Hepatocyte (in vitro differentiated cells): ENCODE data around the gene MYO5C. TPM values are rescaled to one million over a fixed set of nuclear protein-coding genes. Genes with fewer than 3 reads are reported as not detected.

Experiments
- DNase-seq: peaks from one replicate; pipeline ENCODE4 v3.0.0-alpha.2; 2016; ENCODE audit warnings: low spot score
- H2AFZ ChIP-seq: fragments of 200-600 bp; sonication (generic); 2 replicates; pipeline ENCODE4 v1.6.0; 2016; ENCODE audit warnings: antibody characterized with exemption, mild to moderate bottlenecking
- H3K27ac ChIP-seq: fragments of 200-600 bp; sonication (generic); 2 replicates; pipeline ENCODE4 v1.5.1; 2016; ENCODE audit warnings: mild to moderate bottlenecking
- H3K27me3 ChIP-seq: fragments of 200-600 bp; sonication (generic); 2 replicates; pipeline ENCODE4 v1.6.1; 2016
- H3K36me3 ChIP-seq: fragments of 200-600 bp; sonication (generic); replicated peaks from 2 replicates; pipeline ENCODE4 v1.5.1; 2016; ENCODE audit warnings: low read depth; ENCODE audit not compliant: insufficient read depth
- H3K4me1 ChIP-seq: fragments of 200-600 bp; sonication (generic); 2 replicates; pipeline ENCODE4 v1.5.1; 2016; ENCODE audit warnings: mild to moderate bottlenecking, moderate library complexity; ENCODE audit not compliant: insufficient read depth
- H3K4me2 ChIP-seq: fragments of 200-600 bp; sonication (generic); 2 replicates; pipeline ENCODE4 v1.6.0; 2016
- H3K4me3 ChIP-seq: fragments of 200-600 bp; sonication (generic); 2 replicates; pipeline ENCODE4 v1.5.1; 2016; ENCODE audit warnings: mild to moderate bottlenecking
- H3K79me2 ChIP-seq: fragments of 200-600 bp; sonication (generic); 2 replicates; pipeline ENCODE4 v1.6.0; 2017; ENCODE audit warnings: mild to moderate bottlenecking
- H3K9me2 ChIP-seq: fragments of 200-600 bp; sonication (generic); replicated peaks from 2 replicates; pipeline ENCODE4 v1.6.0; 2017; ENCODE audit warnings: mild to moderate bottlenecking; ENCODE audit not compliant: insufficient read depth
- H3K9me3 ChIP-seq: fragments of 200-600 bp; sonication (generic); 2 replicates; pipeline ENCODE4 v1.5.1; 2016; ENCODE audit warnings: low read depth, mild to moderate bottlenecking
- H4K20me1 ChIP-seq: fragments of 200-600 bp; sonication (generic); 2 replicates; pipeline ENCODE4 v1.6.0; 2016; ENCODE audit warnings: mild to moderate bottlenecking; ENCODE audit not compliant: insufficient read depth, poor library complexity, severe bottlenecking
- EZH2 ChIP-seq: fragments of 200-600 bp; sonication (generic); IDR thresholded peaks from 2 replicates; pipeline ENCODE4 v1.6.1; 2016; ENCODE audit warnings: antibody characterized with exemption, mild to moderate bottlenecking, borderline replicate concordance
- EZH2phosphoT487 ChIP-seq: fragments of 200-600 bp; sonication (generic); IDR thresholded peaks from one replicate; pipeline ENCODE4 v1.6.1; 2018; ENCODE audit warnings: antibody characterized with exemption, mild to moderate bottlenecking, low read depth, moderate library complexity; ENCODE audit not compliant: unreplicated experiment, severe bottlenecking
- WGBS: methylation state at CpG from one replicate; pipeline ENCODE4 v1.1.6; 2016; ENCODE audit warnings: low lambda C conversion rate; ENCODE audit errors: missing lambda C conversion rate; 5-methylcytosine and 5-hydroxymethylcytosine counted together
- polyA plus RNA-seq: library from polyadenylated mRNA; unstranded; fragments of >200 nt; fragmentation: Nextera tagmentation; extraction: Ambion mirVana; gene quantifications from 2 replicates; pipeline ENCODE4 v1.2.1, GENCODE V29; 2016
- total RNA-seq: library from RNA; depleted of rRNA; stranded (reverse); fragments of >200 nt; gene quantifications from 2 replicates; pipeline ENCODE4 v1.2.3, GENCODE V29; 2014
- TF ChIP-seq, protein P1 (sequence below): fragments of 200-600 bp; sonication (generic); IDR thresholded peaks from 2 replicates; pipeline ENCODE4 v1.5.1; 2016; ENCODE audit warnings: antibody characterized with exemption, mild to moderate bottlenecking; ENCODE audit not compliant: poor library complexity

MYO5C gene
- total and polyA plus RNA-seq, 2 experiments from 2014 or later: 10.2 to 18.2 TPM

DNA sequence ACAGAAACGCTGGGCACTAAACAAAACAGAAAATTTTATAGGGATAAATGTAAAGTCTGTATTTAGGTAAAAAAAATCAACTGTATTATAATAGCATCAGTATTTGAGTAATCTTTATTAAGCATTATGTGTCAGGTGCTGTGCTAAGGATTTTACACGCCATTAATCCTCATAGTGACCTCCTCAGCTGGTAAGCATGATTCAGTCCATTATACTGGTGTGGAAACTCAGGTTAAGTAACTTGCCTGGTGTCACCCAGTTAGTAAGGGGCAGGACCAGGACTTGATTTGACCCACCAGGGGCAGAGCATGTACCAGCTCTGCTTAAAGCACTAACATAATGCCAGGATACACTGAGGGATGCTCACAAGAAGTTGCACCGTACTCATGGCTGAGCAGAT lies 4.8 kb downstream of the MYO5C start:
- H3K4me2 ChIP-seq: no peak overlapping the region
- H3K27ac ChIP-seq: no peak overlapping the region
- H2AFZ ChIP-seq: no peak overlapping the region
- H4K20me1 ChIP-seq: no peaks in the 10 kb centered on the region
- no peaks in the 10 kb centered on the region for H3K9me2 ChIP-seq
- no peaks in the 10 kb centered on the region for H3K36me3 ChIP-seq
- no peak for DNase-seq
- H3K27me3 ChIP-seq: no peaks in the 10 kb centered on the region
- no peaks in the 10 kb centered on the region for H3K9me3 ChIP-seq
- TF ChIP-seq, protein P1, sequence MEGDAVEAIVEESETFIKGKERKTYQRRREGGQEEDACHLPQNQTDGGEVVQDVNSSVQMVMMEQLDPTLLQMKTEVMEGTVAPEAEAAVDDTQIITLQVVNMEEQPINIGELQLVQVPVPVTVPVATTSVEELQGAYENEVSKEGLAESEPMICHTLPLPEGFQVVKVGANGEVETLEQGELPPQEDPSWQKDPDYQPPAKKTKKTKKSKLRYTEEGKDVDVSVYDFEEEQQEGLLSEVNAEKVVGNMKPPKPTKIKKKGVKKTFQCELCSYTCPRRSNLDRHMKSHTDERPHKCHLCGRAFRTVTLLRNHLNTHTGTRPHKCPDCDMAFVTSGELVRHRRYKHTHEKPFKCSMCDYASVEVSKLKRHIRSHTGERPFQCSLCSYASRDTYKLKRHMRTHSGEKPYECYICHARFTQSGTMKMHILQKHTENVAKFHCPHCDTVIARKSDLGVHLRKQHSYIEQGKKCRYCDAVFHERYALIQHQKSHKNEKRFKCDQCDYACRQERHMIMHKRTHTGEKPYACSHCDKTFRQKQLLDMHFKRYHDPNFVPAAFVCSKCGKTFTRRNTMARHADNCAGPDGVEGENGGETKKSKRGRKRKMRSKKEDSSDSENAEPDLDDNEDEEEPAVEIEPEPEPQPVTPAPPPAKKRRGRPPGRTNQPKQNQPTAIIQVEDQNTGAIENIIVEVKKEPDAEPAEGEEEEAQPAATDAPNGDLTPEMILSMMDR: no peak
- TF ChIP-seq EZH2phosphoT487 (no peak), EZH2 (no peak)
- 92% methylated on average over 3 of the region's 3 CpGs for whole genome bisulfite sequencing
- peaks cover 28% of the 10 kb centered on the region for H3K4me1 ChIP-seq
- peaks cover 6% of the 10 kb centered on the region for H3K79me2 ChIP-seq
- H3K4me3 ChIP-seq: no peak overlapping the region

DNA sequence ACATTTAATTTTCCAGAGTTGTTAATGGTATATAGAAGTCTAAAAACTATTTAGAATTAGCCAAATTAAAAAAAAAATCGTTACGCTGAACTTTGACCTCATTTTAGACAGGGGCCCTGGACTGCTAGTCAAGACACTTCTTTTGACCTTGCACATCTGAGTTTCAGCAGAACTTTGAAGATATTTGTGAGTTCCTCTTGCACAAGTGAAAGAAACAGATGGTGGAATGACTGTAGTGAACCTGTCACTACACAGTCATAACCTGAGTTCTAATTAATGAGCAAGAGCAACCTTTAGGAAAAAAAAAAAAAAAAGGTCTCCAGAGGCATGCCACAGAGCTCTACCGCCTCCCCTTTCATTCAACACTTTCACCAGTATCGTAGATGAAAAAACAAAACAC lies 5.3 kb downstream of the MYO5C start:
- H3K27ac ChIP-seq: no peak overlapping the region
- no peak for DNase-seq
- TF ChIP-seq, protein P1: no peak
- no peak for TF ChIP-seq EZH2phosphoT487
- no peak for TF ChIP-seq EZH2
- no peak overlapping the region for H3K4me3 ChIP-seq
- H4K20me1 ChIP-seq: no peaks in the 10 kb centered on the region
- H3K4me1 ChIP-seq: peaks cover 28% of the 10 kb centered on the region
- H2AFZ ChIP-seq: no peak overlapping the region
- 57% methylated on average over 4 of the region's 4 CpGs for WGBS
- no peaks in the 10 kb centered on the region for H3K9me2 ChIP-seq
- H3K79me2 ChIP-seq: peaks cover 6% of the 10 kb centered on the region
- H3K4me2 ChIP-seq: no peak overlapping the region
- H3K36me3 ChIP-seq: no peaks in the 10 kb centered on the region
- no peaks in the 10 kb centered on the region for H3K27me3 ChIP-seq
- H3K9me3 ChIP-seq: no peaks in the 10 kb centered on the region

DNA sequence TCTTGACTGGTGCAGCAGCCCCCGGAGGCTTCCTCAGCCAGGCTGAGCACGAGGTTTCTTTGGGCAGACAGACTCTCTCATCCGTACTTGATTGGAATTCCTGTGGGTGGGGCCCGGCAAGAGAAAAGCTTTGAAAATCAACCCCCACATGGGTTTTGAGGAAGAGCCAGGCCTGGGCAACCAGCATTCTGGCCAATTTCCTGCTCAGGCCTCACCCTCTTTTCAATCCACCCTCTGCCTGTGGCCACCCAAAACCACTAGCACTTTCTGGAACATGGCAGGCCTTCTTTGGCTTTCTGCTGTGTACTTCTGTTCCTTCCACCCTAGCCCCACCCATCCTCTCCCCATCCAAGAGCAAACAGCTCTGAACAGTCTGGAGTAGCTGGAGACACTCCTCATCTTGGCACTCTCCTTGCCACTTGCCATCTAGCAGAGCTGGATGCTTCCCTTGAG lies 5.9 kb downstream of the MYO5C start:
- H3K27me3 ChIP-seq: no peaks in the 10 kb centered on the region
- H2AFZ ChIP-seq: no peak overlapping the region
- DNase-seq: no peak
- H3K9me3 ChIP-seq: no peaks in the 10 kb centered on the region
- TF ChIP-seq EZH2phosphoT487: no peak
- no peak for TF ChIP-seq EZH2
- TF ChIP-seq, protein P1: no peak
- peaks cover 28% of the 10 kb centered on the region for H3K4me1 ChIP-seq
- peak overlapping the region; percentile 94 for H3K27ac ChIP-seq
- no peak overlapping the region for H3K4me3 ChIP-seq
- no peak overlapping the region for H3K4me2 ChIP-seq
- no peaks in the 10 kb centered on the region for H3K9me2 ChIP-seq
- peaks cover 7% of the 10 kb centered on the region for H3K79me2 ChIP-seq
- H4K20me1 ChIP-seq: no peaks in the 10 kb centered on the region
- H3K36me3 ChIP-seq: no peaks in the 10 kb centered on the region
- 66% methylated on average over 4 of the region's 4 CpGs for WGBS

DNA sequence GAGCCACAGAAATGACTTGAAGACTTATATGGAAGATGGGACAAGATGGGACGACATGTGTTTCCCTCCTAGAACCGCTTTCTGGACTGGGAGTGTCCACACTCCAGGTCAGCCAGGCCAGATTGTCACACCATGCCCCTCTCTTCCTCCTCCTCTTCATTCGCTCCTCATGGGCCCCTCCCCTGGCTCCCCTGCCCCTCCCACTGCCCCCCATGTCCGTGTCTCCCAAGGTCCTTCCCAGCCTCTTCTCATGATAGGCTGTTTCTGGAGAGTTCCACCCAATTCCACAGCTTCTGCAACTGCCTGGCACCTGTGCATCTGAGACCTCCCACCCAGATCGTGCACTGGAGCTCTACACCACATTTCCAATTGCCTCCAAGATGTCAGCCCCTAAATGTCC lies 6.6 kb downstream of the MYO5C start:
- H3K27ac ChIP-seq: peak overlapping the region; percentile 94
- no peaks in the 10 kb centered on the region for H3K9me3 ChIP-seq
- TF ChIP-seq EZH2phosphoT487 (no peak), EZH2 (no peak)
- TF ChIP-seq, protein P1: no peak
- H3K79me2 ChIP-seq: peaks cover 10% of the 10 kb centered on the region
- DNase-seq: no peak
- H3K4me1 ChIP-seq: peaks cover 28% of the 10 kb centered on the region
- no peaks in the 10 kb centered on the region for H3K27me3 ChIP-seq
- 94% methylated on average over 5 of the region's 5 CpGs for WGBS
- no peak overlapping the region for H3K4me3 ChIP-seq
- peak overlapping the region; percentile 52 for H3K4me2 ChIP-seq
- H3K36me3 ChIP-seq: no peaks in the 10 kb centered on the region
- no peaks in the 10 kb centered on the region for H4K20me1 ChIP-seq
- no peaks in the 10 kb centered on the region for H3K9me2 ChIP-seq
- H2AFZ ChIP-seq: no peak overlapping the region
